ENCODE data around the gene ADGRB2.

Gene ADGRB2

GRCh38 chr1:31783846-31784245, 19.7 kb upstream of the ADGRB2 start:
- DNase-seq (ENCODE audit: low read depth in 2 of 2) = no peak

GRCh38 chr1:31782421-31783410, 18.6 kb upstream of the ADGRB2 start:
- no peak for DNase-seq (ENCODE audit: low read depth in 2 of 2)

- DNase-seq (ENCODE audit: low read depth in 2 of 2) = no peak
Measured at GRCh38 chr1:31781756-31782371, 17.7 kb upstream of the ADGRB2 start.

DNA sequence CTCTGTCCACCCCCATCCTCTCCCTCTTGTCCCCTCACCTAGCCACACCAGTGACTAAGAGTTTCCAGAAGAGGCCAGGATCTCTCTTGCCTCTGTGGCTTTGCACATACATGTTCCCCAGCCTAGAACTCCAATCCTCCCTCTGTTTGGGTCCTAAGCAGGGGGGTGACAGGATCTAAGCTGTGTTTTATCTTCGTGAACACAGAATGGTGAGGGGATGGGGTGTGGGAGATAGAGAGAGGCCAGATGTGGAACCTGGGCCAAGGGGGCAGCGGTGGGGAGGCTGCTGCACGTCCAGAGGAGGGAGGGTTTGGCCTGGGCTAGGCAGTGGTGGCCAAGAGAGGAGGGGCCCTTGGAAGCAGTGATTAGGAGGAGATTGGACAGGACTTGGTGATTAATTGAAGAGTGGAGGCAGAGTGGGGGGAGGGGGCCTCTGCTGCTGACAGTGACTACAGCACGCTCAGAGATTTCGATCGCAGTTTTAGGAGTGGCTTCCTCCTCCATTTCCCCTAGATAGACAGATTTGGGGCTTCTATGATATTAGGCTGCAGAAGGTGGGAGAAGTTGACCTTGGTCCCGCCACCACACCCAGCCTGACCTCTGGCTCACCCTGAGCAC, 17.1 kb upstream of the ADGRB2 start:
- DNase-seq (ENCODE audit: low read depth in 2 of 2) = no peak

DNA sequence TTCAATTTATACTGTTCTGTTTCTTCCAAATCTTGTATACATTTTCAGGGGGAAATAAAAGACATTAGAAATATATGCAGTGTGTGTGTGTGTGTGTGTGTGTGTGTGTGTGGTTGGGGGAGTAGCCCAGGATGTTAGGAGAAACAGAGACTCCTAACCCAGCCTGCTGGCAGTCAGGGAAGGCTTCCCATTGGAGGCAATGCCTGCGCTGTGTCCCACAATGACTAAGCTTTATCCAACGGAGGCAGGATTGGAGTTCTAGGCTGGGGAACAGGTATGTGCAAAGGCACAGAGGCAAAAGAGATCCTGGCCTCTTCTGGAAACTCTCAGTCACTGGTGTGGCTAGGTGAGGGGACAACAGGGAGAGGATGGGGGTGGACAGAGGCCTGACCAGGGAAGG, 16.5 kb upstream of the ADGRB2 start:
- DNase-seq (ENCODE audit: low read depth in 2 of 2) = no peak

- no peak for DNase-seq (ENCODE audit: low read depth in 2 of 2)
Measured at GRCh38 chr1:31779687-31780086, 15.5 kb upstream of the ADGRB2 start.

DNA sequence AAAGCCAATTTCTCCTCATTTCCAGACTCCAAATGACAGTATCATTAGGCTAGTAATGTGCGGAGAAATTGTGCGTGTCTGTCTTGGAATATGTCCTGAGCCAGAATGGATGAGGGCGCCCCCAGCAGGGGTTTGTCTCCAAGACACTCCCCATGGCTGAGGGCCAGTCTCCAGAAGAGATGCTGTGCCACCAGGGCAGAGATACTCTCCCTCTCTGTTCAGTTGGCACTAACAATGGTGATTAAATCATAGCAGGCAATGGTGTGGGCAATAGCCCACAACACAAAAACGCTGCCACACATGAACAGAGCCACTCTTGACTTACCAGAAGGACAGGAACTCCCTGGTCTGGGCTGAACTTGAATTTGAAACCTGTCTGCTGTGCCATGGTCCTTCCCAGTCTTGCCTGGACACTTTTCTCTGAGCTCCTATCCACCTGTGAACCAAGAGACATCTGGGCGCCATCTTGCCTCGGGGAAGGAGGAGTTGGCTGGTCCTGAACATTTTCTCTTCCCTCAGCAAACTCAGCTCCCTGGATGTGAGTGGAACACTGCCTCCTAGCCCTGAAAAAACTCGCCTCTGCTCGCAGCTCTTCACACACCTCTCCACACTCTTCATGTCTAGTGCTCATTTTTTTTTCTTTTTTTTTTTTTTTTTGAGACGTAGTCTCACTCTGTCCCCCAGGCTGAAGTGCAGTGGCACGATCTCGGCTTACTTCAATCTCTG, 14.8 kb upstream of the ADGRB2 start:
- DNase-seq (ENCODE audit: low read depth in 2 of 2) = no peak

DNA sequence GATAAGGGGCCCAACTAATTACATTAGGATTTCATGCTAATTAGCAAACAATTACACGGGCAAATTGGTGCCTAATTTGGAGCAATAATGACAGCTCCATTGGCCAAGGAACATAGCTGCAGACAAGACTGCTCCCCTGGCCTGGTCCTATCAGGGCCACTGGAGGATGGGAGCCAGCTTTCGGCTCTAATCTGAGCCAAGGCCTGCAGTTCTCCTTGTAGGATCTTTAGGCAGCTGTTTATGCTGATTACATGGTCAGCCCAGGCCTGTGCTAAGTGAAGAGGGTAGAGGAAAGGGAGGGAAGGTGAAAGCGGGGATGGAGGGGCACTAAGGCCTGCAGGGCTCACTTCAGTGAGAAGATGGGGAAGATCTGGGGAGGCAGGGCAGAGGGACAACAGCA, 12.4 kb upstream of the ADGRB2 start:
- no peak for DNase-seq (ENCODE audit: low read depth in 2 of 2)

DNA sequence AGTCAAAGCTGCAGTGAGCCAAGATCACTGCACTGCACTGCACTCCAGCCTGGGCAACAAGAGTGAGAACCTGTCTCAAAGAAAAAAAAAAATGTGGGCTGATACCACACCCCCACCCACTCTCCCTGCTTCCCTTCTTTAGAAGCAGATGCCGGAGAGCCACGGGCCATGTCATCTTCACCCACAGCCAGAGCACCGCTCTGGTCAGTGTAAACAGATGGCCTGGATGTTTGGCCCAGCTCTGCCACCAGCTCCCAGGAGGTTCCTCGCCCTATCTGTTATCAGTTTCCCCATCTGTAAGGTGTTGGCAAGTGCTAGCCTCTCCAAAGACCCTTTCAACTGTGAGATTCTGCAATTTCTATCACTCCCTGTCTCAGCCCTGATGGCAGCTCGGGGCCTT, 11.9 kb upstream of the ADGRB2 start:
- DNase-seq (ENCODE audit: low read depth in 2 of 2) = no peak

- DNase-seq (ENCODE audit: low read depth in 2 of 2) = no peak
Measured at GRCh38 chr1:31775210-31775999, 11.3 kb upstream of the ADGRB2 start.

- DNase-seq (ENCODE audit: low read depth in 2 of 2) = no peak
Measured at GRCh38 chr1:31774495-31774894, 10.4 kb upstream of the ADGRB2 start.

DNA sequence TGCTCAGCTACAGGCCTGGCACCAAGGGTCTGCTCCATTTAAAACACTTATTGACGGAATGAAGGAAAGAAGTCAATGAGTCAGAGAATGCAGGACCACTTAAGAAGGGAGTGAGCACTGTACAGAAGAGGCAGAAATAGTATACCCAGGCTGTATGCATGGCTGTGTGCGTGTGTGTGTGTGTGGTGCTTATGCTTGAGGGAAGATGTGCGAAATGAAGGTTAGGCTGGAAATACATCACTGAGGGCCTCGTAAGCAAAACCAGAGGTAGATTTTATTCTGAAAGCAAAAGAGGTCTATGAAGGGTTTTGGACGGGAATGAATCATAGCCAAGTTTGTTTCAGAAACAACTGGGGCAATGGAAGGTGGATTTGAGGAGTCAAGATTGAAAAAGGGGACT, 9.7 kb upstream of the ADGRB2 start:
- DNase-seq (ENCODE audit: low read depth in 2 of 2) = no peak

GRCh38 chr1:31772669-31773248, 8.6 kb upstream of the ADGRB2 start:
- no peak for DNase-seq (ENCODE audit: low read depth in 2 of 2)

- no peak for DNase-seq (ENCODE audit: low read depth in 2 of 2)
Measured at GRCh38 chr1:31771891-31772668, 7.9 kb upstream of the ADGRB2 start.

DNA sequence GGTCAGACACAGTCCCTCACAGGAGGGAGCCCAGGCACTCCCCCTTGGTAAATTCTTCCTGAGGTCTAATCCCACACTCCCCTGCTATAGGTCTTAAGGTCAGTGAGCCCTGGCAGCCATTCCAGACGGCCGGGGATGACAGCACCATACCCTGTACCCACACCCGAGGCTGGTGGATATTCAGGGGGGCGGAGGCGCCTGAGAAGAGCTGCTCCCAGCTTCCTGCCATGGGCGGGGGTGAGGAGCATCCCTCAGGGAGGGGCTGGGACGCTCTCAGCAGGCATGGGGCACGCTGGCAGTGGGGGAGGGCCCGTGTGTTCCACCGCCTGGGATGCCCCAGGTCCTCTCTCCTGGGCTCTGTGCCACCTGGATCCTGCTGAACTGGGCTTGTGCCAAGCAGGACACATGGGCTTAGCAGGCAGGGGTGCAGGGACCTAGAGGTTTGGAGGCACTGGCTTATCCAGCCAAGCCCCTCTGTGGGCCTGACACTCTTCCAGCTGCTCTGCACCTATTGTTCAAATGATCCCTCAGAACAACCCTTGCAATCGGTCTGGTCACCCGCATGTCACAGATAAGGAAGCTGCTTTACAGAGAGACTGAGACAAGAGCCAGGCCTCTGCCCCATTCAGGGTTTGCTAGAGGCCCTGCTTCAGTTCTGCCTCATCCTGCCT, 5.7 kb upstream of the ADGRB2 start:
- no peak for DNase-seq (ENCODE audit: low read depth in 2 of 2)

DNA sequence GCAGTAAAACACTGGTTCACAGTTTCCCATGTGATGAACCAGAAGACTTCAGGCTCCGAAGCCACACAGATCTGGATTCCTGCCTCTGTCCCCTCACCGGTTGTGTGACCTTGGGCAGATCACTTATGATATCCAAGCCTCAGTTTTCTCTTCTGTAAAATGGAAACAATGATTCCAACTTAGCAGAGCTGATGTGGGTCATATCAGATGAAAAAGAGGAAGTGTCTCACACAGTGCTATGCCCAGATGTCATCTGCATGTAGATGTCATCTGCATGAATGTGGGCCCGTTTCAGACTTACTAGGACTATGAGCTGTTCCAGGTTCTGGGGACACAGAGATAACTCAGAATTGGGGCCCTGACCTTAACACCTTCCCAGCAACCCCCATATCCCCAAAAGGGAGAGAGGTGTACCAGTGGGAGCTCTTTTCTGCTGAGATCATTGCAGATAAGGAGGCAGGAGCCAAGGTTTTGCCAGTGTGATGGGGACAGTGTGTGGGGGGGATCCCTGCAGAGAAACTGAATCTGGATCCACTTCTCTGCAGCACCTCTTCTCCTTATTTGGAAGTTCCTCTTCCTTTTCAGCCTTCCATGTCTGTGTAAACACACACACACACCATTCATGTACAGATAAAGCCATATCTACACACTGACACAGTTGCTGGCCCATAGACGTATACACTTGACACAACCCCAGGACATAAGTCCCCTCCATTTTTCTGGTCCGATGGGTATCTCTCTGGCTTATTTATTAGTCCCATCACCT, 5.0 kb upstream of the ADGRB2 start:
- no peak for DNase-seq (ENCODE audit: low read depth in 2 of 2)

DNA sequence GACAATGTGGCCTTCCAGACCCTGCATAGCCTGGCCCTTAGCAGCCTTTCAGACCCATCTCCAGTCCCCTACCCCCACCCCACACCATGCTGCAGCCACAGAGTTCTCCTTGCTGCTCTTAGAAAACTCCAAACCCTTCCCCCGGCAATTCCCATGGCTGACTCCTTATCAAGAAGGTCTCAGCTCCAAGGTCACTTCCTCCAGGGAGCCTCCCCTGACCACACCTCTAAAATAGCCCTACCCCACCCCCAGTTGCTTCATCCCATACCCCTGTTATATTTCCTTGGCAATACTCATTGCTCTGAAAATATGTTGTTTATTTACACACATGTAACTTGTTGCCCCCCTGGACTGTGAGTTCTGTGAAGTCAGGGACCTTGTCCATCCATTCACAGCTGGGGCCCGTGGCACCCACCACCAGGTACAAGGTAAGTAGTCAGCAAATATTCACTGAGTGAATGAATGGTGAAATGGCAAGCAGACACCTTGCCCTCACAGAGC, 4.3 kb upstream of the ADGRB2 start:
- no peak for DNase-seq (ENCODE audit: low read depth in 2 of 2)

GRCh38 chr1:31767225-31767624, 3.1 kb upstream of the ADGRB2 start:
- DNase-seq (ENCODE audit: low read depth in 2 of 2) = no peak

DNA sequence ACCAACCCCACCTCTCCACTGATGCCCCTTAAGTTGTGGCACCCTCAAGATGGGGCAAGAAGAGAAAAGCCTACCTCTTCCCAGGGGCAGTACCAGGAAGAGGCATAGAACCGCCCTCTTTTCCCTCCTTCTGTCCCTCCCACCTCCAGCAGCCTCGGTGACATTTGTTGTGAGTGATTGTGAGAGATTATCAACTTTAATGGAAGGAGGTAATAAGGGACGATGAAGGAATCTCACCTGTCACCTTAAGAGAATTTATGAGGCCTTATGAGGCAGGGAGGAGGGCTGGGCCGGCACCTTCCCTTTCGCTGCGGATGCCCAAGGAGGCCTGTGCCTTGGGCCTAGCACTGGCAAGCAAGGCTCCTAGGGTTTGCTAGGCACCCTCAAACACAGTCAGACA, 1.4 kb upstream of the ADGRB2 start:
- DNase-seq (ENCODE audit: low read depth in 2 of 2) = no peak
